HG03565 (cell line): Measurements from ENCODE around the gene JCHAIN.
"Not testable (repeated sequence)": the region's sequence is repeated elsewhere in the genome, so short reads cannot be mapped to it uniquely, and the experiment has no call there.

Experiments
- ATAC-seq: cut with Tn5 transposase; IDR thresholded peaks from one replicate; pipeline ENCODE4 v1.9.1; 2021; ENCODE audit warnings: mild to moderate bottlenecking, moderate library complexity; ENCODE audit not compliant: unreplicated experiment

The JCHAIN gene

GRCh38 chr4:70666369-70666768 is at the start of gene JCHAIN:
Gene JCHAIN (minus strand): TSS chr4:70666508. CDS start chr4:70666490, 18 bp downstream.
- peak; percentile 57 for ATAC-seq

- peak; percentile 9 for ATAC-seq
Measured at GRCh38 chr4:70715097-70715496, 48.8 kb upstream of the JCHAIN start.

- ATAC-seq, result peak; percentile 55
Measured at GRCh38 chr4:70714079-70714887, 48.0 kb upstream of the JCHAIN start.

- ATAC-seq, result peak; percentile 32
Measured at GRCh38 chr4:70713453-70714078, 47.3 kb upstream of the JCHAIN start.

- no peak for ATAC-seq
Measured at GRCh38 chr4:70712604-70713452, 46.5 kb upstream of the JCHAIN start.

- ATAC-seq, result no peak
Measured at GRCh38 chr4:70712150-70712549, 45.8 kb upstream of the JCHAIN start.

- ATAC-seq, result no peak
Measured at GRCh38 chr4:70711599-70711998, 45.3 kb upstream of the JCHAIN start.

GRCh38 chr4:70709611-70710205 is 43.4 kb upstream of the JCHAIN start:
- no peak for ATAC-seq

GRCh38 chr4:70706516-70706915 is 40.2 kb upstream of the JCHAIN start:
- ATAC-seq, result no peak

- no peak for ATAC-seq
Measured at GRCh38 chr4:70706044-70706461, 39.7 kb upstream of the JCHAIN start.

- ATAC-seq, result peak; percentile 50
Measured at GRCh38 chr4:70705183-70706043, 39.1 kb upstream of the JCHAIN start.

GRCh38 chr4:70704931-70705182 is 38.5 kb upstream of the JCHAIN start:
- ATAC-seq, result peak; percentile 26

GRCh38 chr4:70704215-70704930 is 38.1 kb upstream of the JCHAIN start:
- ATAC-seq, result peak; percentile 39

GRCh38 chr4:70703619-70704214 is 37.4 kb upstream of the JCHAIN start:
- ATAC-seq, result no peak

- not testable (repeated sequence) for ATAC-seq
Measured at GRCh38 chr4:70702592-70702991, 36.3 kb upstream of the JCHAIN start.

GRCh38 chr4:70701271-70701670 is 35.0 kb upstream of the JCHAIN start:
- ATAC-seq, result no peak

- ATAC-seq, result no peak
Measured at GRCh38 chr4:70700712-70701111, 34.4 kb upstream of the JCHAIN start.

- not testable (repeated sequence) for ATAC-seq
Measured at GRCh38 chr4:70698435-70698834, 32.1 kb upstream of the JCHAIN start.

GRCh38 chr4:70694633-70695032 is 28.3 kb upstream of the JCHAIN start:
- not testable (repeated sequence) for ATAC-seq
